ENCODE measurements around the gene ZSWIM3. TPM values are rescaled to one million over a fixed set of nuclear protein-coding genes. Genes with fewer than 3 reads are reported as not detected.
A peak's percentile ranks its signal among the peaks of the same experiment; 100 is the strongest.

ZSWIM3 gene
- total and polyA plus RNA-seq, 2 donors (not counting 3 experiments of a cell fraction or from before 2014, with no cell fraction given) = 3.8 to 4.4 TPM

- FAIRE-seq = no peak
Observed at GRCh38 chr20:45867819-45868176, 10.4 kb downstream of the ZSWIM3 start.

More at GRCh38 chr20:45867819-45868176, 10.4 kb downstream of the ZSWIM3 start:
- no TSS peak for BruUV-seq (replicated peaks)
- no peak for TF ChIP-seq POLR2A (IDR thresholded peaks at IDR 0.05; ENCODE audit: low read depth, low read length)
- TF ChIP-seq EZH2 (IDR thresholded peaks at IDR 0.05; ENCODE audit: borderline replicate concordance, low read depth, low read length, severe bottlenecking) = no peak
- no peak for TF ChIP-seq GATA2 (IDR thresholded peaks at IDR 0.05; ENCODE audit: insufficient read depth, insufficient read length, low read depth, low read length)
- no peak for TF ChIP-seq MYC (IDR thresholded peaks at IDR 0.05; ENCODE audit: low read depth, low read length)
- no peak for TF ChIP-seq POLR2AphosphoS5 (IDR thresholded peaks at IDR 0.05; ENCODE audit: insufficient read depth, low read depth, low read length)
- TF ChIP-seq JUN (IDR thresholded peaks at IDR 0.05; ENCODE audit: borderline replicate concordance, insufficient read depth, insufficient read length, low read depth) = no peak
- no peak for TF ChIP-seq FOS (IDR thresholded peaks at IDR 0.05; ENCODE audit: borderline replicate concordance, insufficient read depth, low read length)
- TF ChIP-seq, protein P1, sequence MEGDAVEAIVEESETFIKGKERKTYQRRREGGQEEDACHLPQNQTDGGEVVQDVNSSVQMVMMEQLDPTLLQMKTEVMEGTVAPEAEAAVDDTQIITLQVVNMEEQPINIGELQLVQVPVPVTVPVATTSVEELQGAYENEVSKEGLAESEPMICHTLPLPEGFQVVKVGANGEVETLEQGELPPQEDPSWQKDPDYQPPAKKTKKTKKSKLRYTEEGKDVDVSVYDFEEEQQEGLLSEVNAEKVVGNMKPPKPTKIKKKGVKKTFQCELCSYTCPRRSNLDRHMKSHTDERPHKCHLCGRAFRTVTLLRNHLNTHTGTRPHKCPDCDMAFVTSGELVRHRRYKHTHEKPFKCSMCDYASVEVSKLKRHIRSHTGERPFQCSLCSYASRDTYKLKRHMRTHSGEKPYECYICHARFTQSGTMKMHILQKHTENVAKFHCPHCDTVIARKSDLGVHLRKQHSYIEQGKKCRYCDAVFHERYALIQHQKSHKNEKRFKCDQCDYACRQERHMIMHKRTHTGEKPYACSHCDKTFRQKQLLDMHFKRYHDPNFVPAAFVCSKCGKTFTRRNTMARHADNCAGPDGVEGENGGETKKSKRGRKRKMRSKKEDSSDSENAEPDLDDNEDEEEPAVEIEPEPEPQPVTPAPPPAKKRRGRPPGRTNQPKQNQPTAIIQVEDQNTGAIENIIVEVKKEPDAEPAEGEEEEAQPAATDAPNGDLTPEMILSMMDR (IDR thresholded peaks at IDR 0.05; ENCODE audit: extremely low read depth in 1 of 2, insufficient read depth in 1 of 2, low read depth in 1 of 2, low read length in 2 of 2) = no peak
- TF ChIP-seq, protein P2, sequence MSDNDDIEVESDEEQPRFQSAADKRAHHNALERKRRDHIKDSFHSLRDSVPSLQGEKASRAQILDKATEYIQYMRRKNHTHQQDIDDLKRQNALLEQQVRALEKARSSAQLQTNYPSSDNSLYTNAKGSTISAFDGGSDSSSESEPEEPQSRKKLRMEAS (IDR thresholded peaks at IDR 0.05; ENCODE audit: insufficient read depth, insufficient read length) = no peak
- Histone ChIP-seq H3K4me3 (replicated peaks in 1 of 3; ENCODE audit: insufficient read depth in 1 of 3, low read depth in 1 of 3, low read length in 3 of 3) (no peak overlapping the region), H3K4me2 (ENCODE audit: insufficient read depth, low read length) (no peak overlapping the region), H3K9me1 (replicated peaks; ENCODE audit: control insufficient read depth, extremely low read depth, insufficient read depth, low read length) (no peaks in the 10 kb centered on the region), H3K27ac (ENCODE audit: insufficient read depth, low read depth, low read length) (no peak overlapping the region), H3K27me3 (ENCODE audit: control insufficient read depth in 2 of 2, insufficient read depth in 2 of 2, low read length in 2 of 2) (no peaks in the 10 kb centered on the region), H3K36me3 (ENCODE audit: control insufficient read depth in 2 of 2, extremely low read depth in 1 of 2, insufficient read depth in 2 of 2, low read length in 2 of 2) (no peaks in the 10 kb centered on the region), H4K20me1 (replicated peaks; ENCODE audit: control insufficient read depth, extremely low read depth, insufficient read depth, low read length) (no peaks in the 10 kb centered on the region), H3K4me1 (ENCODE audit: control insufficient read depth, extremely low read depth, insufficient read depth, low read length) (no peaks in the 10 kb centered on the region), H3K79me2 (ENCODE audit: control insufficient read depth, insufficient read depth, low read length) (no peaks in the 10 kb centered on the region), H3K9me3 (replicated peaks; ENCODE audit: control insufficient read depth, insufficient read depth, low read length) (no peaks in the 10 kb centered on the region), H2AFZ (ENCODE audit: low read depth, low read length) (no peak overlapping the region), H3K9ac (replicated peaks; ENCODE audit: extremely low read depth, insufficient read depth, low read length) (no peak overlapping the region)
- peak; percentile 17 for DNase-seq (ENCODE audit: low read depth, low spot score)
- intact Hi-C loops (cut with micrococcal nuclease) (no loop called here), dilution Hi-C loops (cut with MboI; ENCODE audit: extremely low pct_ligation_motif_present, low sequenced_read_pairs) (no loop called here)
- POLR2A ChIA-PET = interaction anchor here (2.2 kb wide), 1 partner anchor 13 kb away, joined by 9 read pairs; the partner anchor contains the start of gene ZSWIM1
- CTCF ChIA-PET = interaction anchor here (1.9 to 2.0 kb wide), 2 partner anchors 23 to 44 kb away, joined by 5 to 6 read pairs; partner anchors contain the start of genes CTSA and NEURL2
